Measurements from ENCODE around the gene CAPN5.

The CAPN5 gene

GRCh38 chr11:77151804-77152509 lies 85.2 kb downstream of the CAPN5 start:
- peak; percentile 18 for DNase-seq (ENCODE audit: low read depth)

- no peak for DNase-seq (ENCODE audit: low read depth)
Measured at GRCh38 chr11:77152846-77153245, 86.1 kb downstream of the CAPN5 start.

GRCh38 chr11:77153276-77154185 lies 86.8 kb downstream of the CAPN5 start:
- DNase-seq (ENCODE audit: low read depth), result no peak

- no peak for DNase-seq (ENCODE audit: low read depth)
Measured at GRCh38 chr11:77154381-77155081, 87.8 kb downstream of the CAPN5 start.

- DNase-seq (ENCODE audit: low read depth), result no peak
Measured at GRCh38 chr11:77155082-77155475, 88.3 kb downstream of the CAPN5 start.

GRCh38 chr11:77155556-77156130 lies 88.9 kb downstream of the CAPN5 start:
- DNase-seq (ENCODE audit: low read depth), result no peak

GRCh38 chr11:77156396-77157195 lies 89.8 kb downstream of the CAPN5 start:
- no peak for DNase-seq (ENCODE audit: low read depth)

GRCh38 chr11:77158041-77158695 lies 91.4 kb downstream of the CAPN5 start:
- no peak for DNase-seq (ENCODE audit: low read depth)

- DNase-seq (ENCODE audit: low read depth), result no peak
Measured at GRCh38 chr11:77159219-77159936, 92.6 kb downstream of the CAPN5 start.

GRCh38 chr11:77159937-77160495 lies 93.2 kb downstream of the CAPN5 start:
- no peak for DNase-seq (ENCODE audit: low read depth)

- no peak for DNase-seq (ENCODE audit: low read depth)
Measured at GRCh38 chr11:77163271-77163670, 96.5 kb downstream of the CAPN5 start.

GRCh38 chr11:77165066-77165465 lies 98.3 kb downstream of the CAPN5 start:
- no peak for DNase-seq (ENCODE audit: low read depth)

GRCh38 chr11:77166021-77166420 lies 99.2 kb downstream of the CAPN5 start:
- no peak for DNase-seq (ENCODE audit: low read depth)

- no peak for DNase-seq (ENCODE audit: low read depth)
Measured at GRCh38 chr11:77167111-77167626, 100.4 kb downstream of the CAPN5 start.

- no peak for DNase-seq (ENCODE audit: low read depth)
Measured at GRCh38 chr11:77167791-77168190, 101.0 kb downstream of the CAPN5 start.

GRCh38 chr11:77170107-77170506 lies 103.3 kb downstream of the CAPN5 start:
- no peak for DNase-seq (ENCODE audit: low read depth)

GRCh38 chr11:77171254-77171653 lies 104.5 kb downstream of the CAPN5 start:
- DNase-seq (ENCODE audit: low read depth), result no peak

- no peak for DNase-seq (ENCODE audit: low read depth)
Measured at GRCh38 chr11:77171885-77172665, 105.3 kb downstream of the CAPN5 start.

- DNase-seq (ENCODE audit: low read depth), result no peak
Measured at GRCh38 chr11:77172666-77172982, 105.9 kb downstream of the CAPN5 start.

All from activated T-helper 1 cell treated with Interleukin-2 at 50 U/mL for 16 hours (primary cell).